Loucy (cell line): ENCODE results near the gene GBA3.

ENCODE experiments used
- H2AFZ ChIP-seq: fragments of 200-600 bp; sonication (generic); 2 replicates; pipeline ENCODE4 v1.6.0; 2016; ENCODE audit warnings: antibody characterized with exemption, mild to moderate bottlenecking, low read length, moderate library complexity
- H3F3A ChIP-seq: fragments of 200-600 bp; 2 replicates; pipeline ENCODE4 v1.6.0; 2016; ENCODE audit warnings: antibody characterized with exemption, low read depth, mild to moderate bottlenecking
- H3K27me3 ChIP-seq: fragments of 200-600 bp; sonication (generic); 2 replicates; pipeline ENCODE4 v1.6.1; 2014; ENCODE audit warnings: low read length, mild to moderate bottlenecking; ENCODE audit not compliant: insufficient read depth, poor library complexity, severe bottlenecking
- H3K36me3 ChIP-seq: fragments of 200-600 bp; sonication (generic); 2 replicates; pipeline ENCODE4 v1.6.1; 2016; ENCODE audit warnings: low read length; ENCODE audit not compliant: insufficient read depth
- H3K4me1 ChIP-seq: fragments of 200-600 bp; sonication (generic); 2 replicates; pipeline ENCODE4 v1.5.1; 2014; ENCODE audit warnings: low read length, mild to moderate bottlenecking; ENCODE audit not compliant: insufficient read depth, poor library complexity, severe bottlenecking
- H3K4me2 ChIP-seq: fragments of 200-600 bp; sonication (generic); 2 replicates; pipeline ENCODE4 v1.6.0; 2014; ENCODE audit warnings: antibody characterized with exemption, low read length, low read depth, mild to moderate bottlenecking; ENCODE audit not compliant: poor library complexity, severe bottlenecking
- H3K4me3 ChIP-seq: fragments of 200-600 bp; sonication (generic); 2 replicates; pipeline ENCODE4 v1.5.1; 2014; ENCODE audit warnings: low read length, mild to moderate bottlenecking, mixed read lengths; ENCODE audit not compliant: poor library complexity, severe bottlenecking
- H3K79me2 ChIP-seq: fragments of 200-600 bp; sonication (generic); 2 replicates; pipeline ENCODE4 v1.6.1; 2014; ENCODE audit warnings: low read length; ENCODE audit not compliant: insufficient read depth
- H3K9ac ChIP-seq: fragments of 200-600 bp; sonication (generic); 2 replicates; pipeline ENCODE4 v1.6.0; 2014; ENCODE audit warnings: mild to moderate bottlenecking, low read depth, low read length, moderate library complexity; ENCODE audit not compliant: poor library complexity, severe bottlenecking
- H3K9me2 ChIP-seq: fragments of 200-600 bp; sonication (generic); replicated peaks from 2 replicates; pipeline ENCODE4 v1.6.1; 2016; ENCODE audit warnings: low read depth, low read length, mixed read lengths
- H3K9me3 ChIP-seq: fragments of 200-600 bp; sonication (generic); 2 replicates; pipeline ENCODE4 v1.6.1; 2014; ENCODE audit warnings: mild to moderate bottlenecking, antibody characterized with exemption, low read length, low read depth; ENCODE audit not compliant: insufficient read depth
- H4K20me1 ChIP-seq: fragments of 200-600 bp; sonication (generic); 2 replicates; pipeline ENCODE4 v1.6.0; 2014; ENCODE audit warnings: antibody characterized with exemption, low read length, mild to moderate bottlenecking; ENCODE audit not compliant: insufficient read depth, poor library complexity, severe bottlenecking
- EZH2phosphoT487 ChIP-seq: fragments of 200-600 bp; IDR thresholded peaks from 2 replicates; pipeline ENCODE4 v1.6.1; 2018; ENCODE audit warnings: antibody characterized with exemption, mild to moderate bottlenecking, moderate library complexity, borderline replicate concordance
- TF ChIP-seq, protein P1 (sequence below): fragments of 200-600 bp; sonication (generic); conservative IDR thresholded peaks from 2 replicates; pipeline ENCODE4 v1.5.1; 2014; ENCODE audit warnings: mild to moderate bottlenecking, antibody characterized with exemption, low read length

The GBA3 gene

DNA sequence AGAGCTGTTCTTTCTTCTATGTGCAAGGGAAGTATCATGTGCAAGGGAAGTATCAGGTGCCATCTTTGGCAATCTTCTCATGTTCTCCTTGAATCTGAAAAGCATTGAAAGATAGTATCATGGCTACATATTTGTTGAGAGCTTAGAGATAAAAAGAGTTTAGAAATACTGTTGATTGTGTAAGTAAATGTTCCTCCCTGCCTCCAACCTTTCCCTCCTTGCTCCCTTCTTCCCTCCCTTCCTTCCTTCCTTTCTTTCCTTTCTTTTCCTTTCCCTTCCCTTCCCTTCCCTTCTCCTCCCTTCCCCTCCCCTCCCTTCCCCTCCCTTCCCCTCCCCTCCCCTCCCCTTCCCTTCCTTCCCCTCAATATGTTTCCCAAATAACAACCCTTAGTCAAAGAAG, 108.7 kb downstream of the GBA3 start:
- Histone ChIP-seq H3F3A (no peaks in the 10 kb centered on the region), H3K79me2 (no peaks in the 10 kb centered on the region), H3K4me1 (no peaks in the 10 kb centered on the region), H4K20me1 (no peaks in the 10 kb centered on the region), H3K4me2 (no peak overlapping the region), H3K4me3 (no peak overlapping the region), H3K9me3 (no peaks in the 10 kb centered on the region), H3K9ac (no peak overlapping the region), H2AFZ (no peak overlapping the region), H3K9me2 (no peaks in the 10 kb centered on the region), H3K36me3 (no peaks in the 10 kb centered on the region), H3K27me3 (no peaks in the 10 kb centered on the region)
- TF ChIP-seq, protein P1, sequence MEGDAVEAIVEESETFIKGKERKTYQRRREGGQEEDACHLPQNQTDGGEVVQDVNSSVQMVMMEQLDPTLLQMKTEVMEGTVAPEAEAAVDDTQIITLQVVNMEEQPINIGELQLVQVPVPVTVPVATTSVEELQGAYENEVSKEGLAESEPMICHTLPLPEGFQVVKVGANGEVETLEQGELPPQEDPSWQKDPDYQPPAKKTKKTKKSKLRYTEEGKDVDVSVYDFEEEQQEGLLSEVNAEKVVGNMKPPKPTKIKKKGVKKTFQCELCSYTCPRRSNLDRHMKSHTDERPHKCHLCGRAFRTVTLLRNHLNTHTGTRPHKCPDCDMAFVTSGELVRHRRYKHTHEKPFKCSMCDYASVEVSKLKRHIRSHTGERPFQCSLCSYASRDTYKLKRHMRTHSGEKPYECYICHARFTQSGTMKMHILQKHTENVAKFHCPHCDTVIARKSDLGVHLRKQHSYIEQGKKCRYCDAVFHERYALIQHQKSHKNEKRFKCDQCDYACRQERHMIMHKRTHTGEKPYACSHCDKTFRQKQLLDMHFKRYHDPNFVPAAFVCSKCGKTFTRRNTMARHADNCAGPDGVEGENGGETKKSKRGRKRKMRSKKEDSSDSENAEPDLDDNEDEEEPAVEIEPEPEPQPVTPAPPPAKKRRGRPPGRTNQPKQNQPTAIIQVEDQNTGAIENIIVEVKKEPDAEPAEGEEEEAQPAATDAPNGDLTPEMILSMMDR: no peak
- no peak for TF ChIP-seq EZH2phosphoT487

DNA sequence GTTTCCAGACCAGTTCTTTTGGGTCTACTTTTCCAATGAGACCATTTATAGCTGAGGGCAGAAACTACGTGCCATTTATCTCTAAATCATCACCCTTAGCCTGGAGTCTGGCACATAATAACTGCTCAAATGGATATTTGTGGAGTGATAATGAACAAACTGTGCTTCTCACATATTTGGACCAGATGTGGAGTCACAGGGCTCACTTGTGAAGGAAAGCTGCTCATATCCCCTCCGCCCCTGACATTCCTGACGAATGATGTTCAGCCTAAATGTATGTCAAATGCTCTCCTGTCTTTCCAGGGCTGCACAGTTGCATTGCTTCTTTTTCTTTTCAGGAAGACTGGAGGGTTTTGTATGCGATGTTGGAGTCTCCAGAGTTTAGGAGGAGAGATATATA, 110.1 kb downstream of the GBA3 start:
- Histone ChIP-seq H3K9me3 (no peaks in the 10 kb centered on the region), H3K27me3 (no peaks in the 10 kb centered on the region), H2AFZ (no peak overlapping the region), H3K4me1 (no peaks in the 10 kb centered on the region), H3K4me2 (no peak overlapping the region), H3K4me3 (no peak overlapping the region), H3F3A (no peaks in the 10 kb centered on the region), H3K9ac (no peak overlapping the region), H4K20me1 (no peaks in the 10 kb centered on the region), H3K79me2 (no peaks in the 10 kb centered on the region), H3K36me3 (no peaks in the 10 kb centered on the region), H3K9me2 (no peaks in the 10 kb centered on the region)
- TF ChIP-seq EZH2phosphoT487: no peak
- TF ChIP-seq, protein P1: no peak

DNA sequence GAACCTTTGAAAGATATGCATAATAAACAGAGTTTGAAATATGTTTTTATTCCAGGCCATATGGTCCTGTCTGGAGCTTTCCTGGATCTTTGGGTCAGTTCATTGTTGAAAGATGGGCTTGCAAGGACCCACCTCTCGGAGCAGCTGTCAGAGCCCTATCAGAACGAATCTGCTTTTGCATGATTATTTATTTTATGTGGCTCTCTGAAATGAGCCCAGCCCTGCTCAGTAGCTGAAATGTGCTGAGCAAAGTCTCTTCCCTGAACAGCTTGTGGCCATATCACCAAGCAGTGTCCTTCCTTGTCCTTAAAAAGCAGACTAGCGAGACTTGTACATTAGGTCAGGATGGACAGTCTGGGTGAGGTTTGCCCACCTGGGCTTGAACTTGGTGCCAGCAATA, 110.8 kb downstream of the GBA3 start:
- no peak overlapping the region for H3K4me3 ChIP-seq
- H3K36me3 ChIP-seq: no peaks in the 10 kb centered on the region
- H3K4me1 ChIP-seq: no peaks in the 10 kb centered on the region
- H3F3A ChIP-seq: no peaks in the 10 kb centered on the region
- H3K79me2 ChIP-seq: no peaks in the 10 kb centered on the region
- H3K27me3 ChIP-seq: no peaks in the 10 kb centered on the region
- no peak for TF ChIP-seq EZH2phosphoT487
- TF ChIP-seq, protein P1: no peak
- no peak overlapping the region for H2AFZ ChIP-seq
- no peak overlapping the region for H3K9ac ChIP-seq
- H4K20me1 ChIP-seq: no peaks in the 10 kb centered on the region
- no peak overlapping the region for H3K4me2 ChIP-seq
- no peaks in the 10 kb centered on the region for H3K9me3 ChIP-seq
- H3K9me2 ChIP-seq: no peaks in the 10 kb centered on the region
